Neural crest cell (in vitro differentiated cells): ENCODE results near the gene MSLN. TPM values are rescaled to one million over a fixed set of nuclear protein-coding genes. Genes with fewer than 3 reads are reported as not detected.

Experiments used
- DNase-seq: peaks from one replicate; pipeline ENCODE4 v3.0.0; 2021; ENCODE audit warnings: low read depth, mixed read lengths, low spot score
- H3K27ac Mint-ChIP-seq: one replicate; pipeline ENCODE4 v1.8.0; 2021; ENCODE audit warnings: mild to moderate bottlenecking, mixed read lengths; ENCODE audit not compliant: unreplicated experiment
- H3K27me3 Mint-ChIP-seq: 2 replicates; pipeline ENCODE4 v1.8.0; 2021; ENCODE audit warnings: low read depth, mild to moderate bottlenecking, mixed read lengths
- H3K36me3 Mint-ChIP-seq: 2 replicates; pipeline ENCODE4 v1.8.0; 2021; ENCODE audit warnings: low read depth, mild to moderate bottlenecking, mixed read lengths
- H3K4me1 Mint-ChIP-seq: 2 replicates; pipeline ENCODE4 v1.8.0; 2021; ENCODE audit warnings: mixed read lengths
- H3K4me3 Mint-ChIP-seq: one replicate; pipeline ENCODE4 v1.8.0; 2021; ENCODE audit warnings: mild to moderate bottlenecking, mixed read lengths
- H3K9me3 Mint-ChIP-seq: 2 replicates; pipeline ENCODE4 v1.8.0; 2021; ENCODE audit warnings: mixed read lengths
- total RNA-seq: library from RNA; stranded (reverse); gene quantifications from 2 replicates; pipeline ENCODE4 v1.2.1, GENCODE V29; 2021
- TF ChIP-seq, protein P1 (sequence below): fragments of 200-600 bp; sonication (generic); conservative IDR thresholded peaks from 2 replicates; pipeline ENCODE4 v1.5.0; 2021; ENCODE audit warnings: antibody characterized with exemption, mild to moderate bottlenecking

MSLN gene
- total RNA-seq, 1 donor from 2014 or later, result not detected

DNA sequence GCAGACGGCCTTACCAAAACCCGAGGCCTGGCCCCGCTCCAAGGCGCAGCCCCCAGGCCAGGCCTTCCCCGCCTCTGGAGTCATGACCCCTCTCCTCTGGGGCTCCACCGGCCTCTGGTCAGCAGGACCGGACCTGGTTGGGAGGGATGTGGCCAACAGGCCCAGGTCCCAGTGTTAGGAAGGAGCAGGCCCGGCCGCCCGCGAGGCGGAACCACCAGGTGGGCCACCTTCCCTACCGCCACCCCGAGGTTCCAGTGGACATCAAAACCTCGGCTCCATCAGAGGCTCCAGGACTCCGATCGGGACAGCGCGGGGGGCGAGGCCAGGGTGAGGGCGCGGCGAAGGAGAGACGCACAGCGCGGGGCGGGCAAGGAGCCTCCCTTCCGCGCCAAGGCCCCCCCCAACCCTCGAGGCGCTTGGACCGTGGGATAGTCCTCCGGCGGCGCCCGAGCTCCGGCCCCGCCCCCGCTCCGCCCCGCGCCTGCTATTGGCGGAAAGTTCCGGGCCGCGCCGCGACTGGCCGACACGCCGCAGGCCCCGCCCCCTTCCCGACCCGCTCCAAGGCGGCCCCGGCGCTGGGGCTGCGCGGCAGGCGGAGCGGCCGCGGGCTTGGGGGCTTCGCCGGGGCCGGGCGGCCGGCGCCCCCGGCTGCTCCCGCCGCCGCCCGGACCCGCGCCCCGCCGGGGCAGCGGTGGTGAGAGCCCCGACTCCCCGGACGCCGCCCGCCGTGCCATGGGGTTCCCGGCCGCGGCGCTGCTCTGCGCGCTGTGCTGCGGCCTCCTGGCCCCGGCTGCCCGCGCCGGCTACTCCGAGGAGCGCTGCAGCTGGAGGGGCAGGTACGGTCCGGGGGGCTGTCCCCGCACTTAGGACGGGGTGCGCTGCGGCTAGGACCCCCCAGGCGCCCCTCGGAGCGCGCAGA, 45.7 kb upstream of the MSLN start, which contains the start of gene METRN:
Gene METRN (plus strand): TSS at position 561 of the 919 bp plus-strand sequence. CDS start 172 bp downstream, at position 733.
- TF ChIP-seq, protein P1, sequence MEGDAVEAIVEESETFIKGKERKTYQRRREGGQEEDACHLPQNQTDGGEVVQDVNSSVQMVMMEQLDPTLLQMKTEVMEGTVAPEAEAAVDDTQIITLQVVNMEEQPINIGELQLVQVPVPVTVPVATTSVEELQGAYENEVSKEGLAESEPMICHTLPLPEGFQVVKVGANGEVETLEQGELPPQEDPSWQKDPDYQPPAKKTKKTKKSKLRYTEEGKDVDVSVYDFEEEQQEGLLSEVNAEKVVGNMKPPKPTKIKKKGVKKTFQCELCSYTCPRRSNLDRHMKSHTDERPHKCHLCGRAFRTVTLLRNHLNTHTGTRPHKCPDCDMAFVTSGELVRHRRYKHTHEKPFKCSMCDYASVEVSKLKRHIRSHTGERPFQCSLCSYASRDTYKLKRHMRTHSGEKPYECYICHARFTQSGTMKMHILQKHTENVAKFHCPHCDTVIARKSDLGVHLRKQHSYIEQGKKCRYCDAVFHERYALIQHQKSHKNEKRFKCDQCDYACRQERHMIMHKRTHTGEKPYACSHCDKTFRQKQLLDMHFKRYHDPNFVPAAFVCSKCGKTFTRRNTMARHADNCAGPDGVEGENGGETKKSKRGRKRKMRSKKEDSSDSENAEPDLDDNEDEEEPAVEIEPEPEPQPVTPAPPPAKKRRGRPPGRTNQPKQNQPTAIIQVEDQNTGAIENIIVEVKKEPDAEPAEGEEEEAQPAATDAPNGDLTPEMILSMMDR, result no peak
- Mint-ChIP-seq H3K9me3 (no peaks in the 10 kb centered on the region), H3K4me3 (peak within 1 kb of the TSS; percentile 95), H3K27me3 (peaks cover 16% of the 10 kb centered on the region), H3K27ac (peak within 1 kb of the TSS; percentile 96), H3K4me1 (peaks cover 29% of the 10 kb centered on the region), H3K36me3 (no peaks in the 10 kb centered on the region)
- peak; percentile 94 for DNase-seq

- H3K27ac Mint-ChIP-seq, result peak overlapping the region; percentile 96
- peaks cover 32% of the 10 kb centered on the region for H3K4me1 Mint-ChIP-seq
- H3K4me3 Mint-ChIP-seq, result peak overlapping the region; percentile 95
- no peaks in the 10 kb centered on the region for H3K9me3 Mint-ChIP-seq
- no peak for DNase-seq
- no peaks in the 10 kb centered on the region for H3K36me3 Mint-ChIP-seq
- peaks cover 17% of the 10 kb centered on the region for H3K27me3 Mint-ChIP-seq
- TF ChIP-seq, protein P1, result peak; percentile 14
Measured at GRCh38 chr16:715477-716199, 44.9 kb upstream of the MSLN start.

DNA sequence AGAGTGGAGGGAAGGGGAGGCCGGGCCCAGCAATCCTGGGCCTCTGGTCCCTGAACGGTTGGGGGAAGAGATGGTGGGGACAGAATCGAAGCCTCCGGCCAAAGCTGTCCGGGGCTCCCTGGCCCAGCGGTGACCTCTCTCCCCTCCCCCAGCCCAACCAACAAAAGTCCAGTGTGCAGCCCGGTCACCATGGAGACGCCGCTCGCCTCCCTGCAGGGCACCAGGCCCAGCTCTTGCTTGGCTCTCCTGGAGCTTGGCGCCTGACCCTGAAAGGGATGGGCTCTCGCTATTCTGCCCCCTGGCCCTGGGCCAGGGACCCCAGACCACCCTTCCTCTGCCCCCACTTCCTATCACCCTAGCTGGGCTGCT, 44.4 kb upstream of the MSLN start:
- Mint-ChIP-seq H3K36me3 (no peaks in the 10 kb centered on the region), H3K4me1 (peaks cover 32% of the 10 kb centered on the region), H3K9me3 (no peaks in the 10 kb centered on the region), H3K4me3 (peak overlapping the region; percentile 95), H3K27ac (peak overlapping the region; percentile 96), H3K27me3 (peaks cover 17% of the 10 kb centered on the region)
- DNase-seq, result peak; percentile 90
- TF ChIP-seq, protein P1, result no peak

DNA sequence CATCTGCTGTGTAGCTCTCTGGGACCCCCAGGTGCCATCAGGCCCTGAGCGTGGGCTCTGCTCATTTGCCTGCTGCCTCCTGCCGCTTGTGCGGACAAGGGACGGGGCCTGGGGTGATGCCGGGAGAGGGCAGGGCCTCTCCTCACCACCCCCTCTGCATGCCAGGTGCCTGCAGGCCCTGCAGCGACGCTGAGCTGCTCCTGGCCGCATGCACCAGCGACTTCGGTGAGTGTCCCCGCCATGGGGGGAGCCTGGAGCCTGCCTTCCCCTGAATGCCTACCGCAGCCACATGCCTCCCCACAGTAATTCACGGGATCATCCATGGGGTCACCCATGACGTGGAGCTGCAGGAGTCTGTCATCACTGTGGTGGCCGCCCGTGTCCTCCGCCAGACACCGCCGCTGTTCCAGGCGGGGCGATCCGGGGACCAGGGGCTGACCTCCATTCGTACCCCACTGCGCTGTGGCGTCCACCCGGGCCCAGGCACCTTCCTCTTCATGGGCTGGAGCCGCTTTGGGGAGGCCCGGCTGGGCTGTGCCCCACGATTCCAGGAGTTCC, 43.7 kb upstream of the MSLN start:
- Mint-ChIP-seq H3K4me1 (peaks cover 32% of the 10 kb centered on the region), H3K4me3 (peak overlapping the region; percentile 95), H3K9me3 (no peaks in the 10 kb centered on the region), H3K27me3 (peaks cover 17% of the 10 kb centered on the region), H3K27ac (no peak overlapping the region), H3K36me3 (no peaks in the 10 kb centered on the region)
- DNase-seq, result no peak
- TF ChIP-seq, protein P1, result no peak

- peaks cover 30% of the 10 kb centered on the region for H3K4me1 Mint-ChIP-seq
- no peaks in the 10 kb centered on the region for H3K9me3 Mint-ChIP-seq
- no peaks in the 10 kb centered on the region for H3K36me3 Mint-ChIP-seq
- peak overlapping the region; percentile 80 for H3K4me3 Mint-ChIP-seq
- peaks cover 16% of the 10 kb centered on the region for H3K27me3 Mint-ChIP-seq
- H3K27ac Mint-ChIP-seq, result peak overlapping the region; percentile 86
- no peak for DNase-seq
- TF ChIP-seq, protein P1, result no peak
Measured at GRCh38 chr16:717450-718245, 42.9 kb upstream of the MSLN start.
